Measurements from ENCODE around the gene MAT2B.
A peak's percentile ranks its signal among the peaks of the same experiment; 100 is the strongest.

Gene MAT2B

GRCh38 chr5:163505368-163506094 is at the start of gene MAT2B:
Gene MAT2B, plus strand, starts transcription at chr5:163505619. Its CDS starts 68 bp downstream, at chr5:163505687.
- DNase-seq, result peak; percentile 99

GRCh38 chr5:163456029-163456589 is 49.3 kb upstream of the MAT2B start:
- no peak for DNase-seq

GRCh38 chr5:163456840-163457239 is 48.6 kb upstream of the MAT2B start:
- no peak for DNase-seq

- peak; percentile 45 for DNase-seq
Observed at GRCh38 chr5:163458778-163459385, 46.5 kb upstream of the MAT2B start.

- DNase-seq, result no peak
Observed at GRCh38 chr5:163459462-163459818, 46.0 kb upstream of the MAT2B start.

- DNase-seq, result peak; percentile 99
Observed at GRCh38 chr5:163459819-163460561, 45.4 kb upstream of the MAT2B start, which contains the start of gene NUDCD2. Gene NUDCD2, minus strand, starts transcription at chr5:163460102. Its CDS starts 52 bp downstream, at chr5:163460050.

GRCh38 chr5:163460562-163461171 is 44.8 kb upstream of the MAT2B start, which contains the start of gene HMMR:
Gene HMMR, plus strand, starts transcription at chr5:163460632. Its CDS starts 61 bp downstream, at chr5:163460693.
- DNase-seq, result peak; percentile 91

- DNase-seq, result no peak
Observed at GRCh38 chr5:163463063-163463435, 42.4 kb upstream of the MAT2B start.

GRCh38 chr5:163467682-163468081 is 37.7 kb upstream of the MAT2B start:
- no peak for DNase-seq

- DNase-seq, result peak; percentile 36
Observed at GRCh38 chr5:163473635-163474243, 31.7 kb upstream of the MAT2B start.

GRCh38 chr5:163475411-163475810 is 30.0 kb upstream of the MAT2B start:
- no peak for DNase-seq

GRCh38 chr5:163478126-163478981 is 27.1 kb upstream of the MAT2B start:
- no peak for DNase-seq

- no peak for DNase-seq
Observed at GRCh38 chr5:163478982-163479271, 26.5 kb upstream of the MAT2B start.

GRCh38 chr5:163489055-163489744 is 16.2 kb upstream of the MAT2B start:
- peak; percentile 10 for DNase-seq

GRCh38 chr5:163489745-163490075 is 15.7 kb upstream of the MAT2B start:
- DNase-seq, result no peak

- DNase-seq, result no peak
Observed at GRCh38 chr5:163496286-163496685, 9.1 kb upstream of the MAT2B start.

GRCh38 chr5:163497315-163497714 is 8.1 kb upstream of the MAT2B start:
- no peak for DNase-seq

GRCh38 chr5:163498886-163499285 is 6.5 kb upstream of the MAT2B start:
- DNase-seq, result no peak

- DNase-seq, result no peak
Observed at GRCh38 chr5:163502521-163502920, 2.9 kb upstream of the MAT2B start.

- DNase-seq, result peak; percentile 74
Observed at GRCh38 chr5:163503106-163504078, 2.0 kb upstream of the MAT2B start.

All from NCI-H69 (cell line).